Subcutaneous abdominal adipose tissue (tissue), 5 donors: ENCODE data around the gene PRDM5.

Experiments used
- H3K27ac ChIP-seq: one replicate; pipeline ENCODE4 v1.7.0; 2013; ENCODE audit warnings: low read depth, mild to moderate bottlenecking, inconsistent platforms, low read length, moderate library complexity
- H3K27me3 ChIP-seq, 5 donors: one replicate each; pipeline ENCODE4 v1.7.0; 2013; ENCODE audit warnings: low read length in 5 of 5, inconsistent platforms in 1 of 5; ENCODE audit not compliant: control insufficient read depth in 5 of 5, insufficient read depth in 4 of 5
- H3K36me3 ChIP-seq, 5 donors: one replicate each; pipeline ENCODE4 v1.7.0; 2013; ENCODE audit warnings: low read length in 5 of 5; ENCODE audit not compliant: control insufficient read depth in 5 of 5, insufficient read depth in 5 of 5
- H3K4me1 ChIP-seq, 5 donors: one replicate each; pipeline ENCODE4 v1.7.0; 2013; ENCODE audit warnings: low read length in 5 of 5, mild to moderate bottlenecking in 3 of 5, moderate library complexity in 1 of 5; ENCODE audit not compliant: control insufficient read depth in 5 of 5, insufficient read depth in 5 of 5
- H3K4me3 ChIP-seq, 5 donors: one replicate each; pipeline ENCODE4 v1.7.0; 2013; ENCODE audit warnings: low read length in 5 of 5, low read depth in 1 of 5
- H3K9ac ChIP-seq, 5 donors: one replicate each; pipeline ENCODE4 v1.7.0; 2013; ENCODE audit warnings: low read length in 5 of 5, mild to moderate bottlenecking in 4 of 5, moderate library complexity in 3 of 5
- H3K9me3 ChIP-seq, 5 donors: one replicate each; pipeline ENCODE4 v1.7.0; 2013; ENCODE audit warnings: low read length in 5 of 5; ENCODE audit not compliant: control insufficient read depth in 5 of 5
- donor health status: healthy.
- donor health status: healthy.
- donor health status: healthy.
- donor health status: healthy.
- donor health status: healthy.

Gene PRDM5

DNA sequence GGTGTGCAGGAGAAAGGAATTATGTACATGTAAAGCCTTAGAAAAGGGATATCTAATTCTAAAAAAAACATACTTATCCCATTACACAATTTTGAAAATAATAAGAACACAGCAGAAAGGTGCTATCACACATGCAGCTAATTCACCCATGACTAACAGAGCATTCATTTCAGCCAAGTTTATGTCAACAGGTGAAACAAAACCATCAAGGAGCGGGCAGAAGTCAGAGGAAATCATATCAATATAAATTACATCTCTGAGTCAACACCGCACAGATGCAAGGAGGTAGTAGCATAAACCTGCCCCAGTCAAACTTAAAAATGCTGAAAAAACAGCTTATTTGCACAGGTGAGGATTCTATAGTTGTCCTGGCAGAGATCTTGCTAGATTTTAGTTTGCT is 197.9 kb downstream of the PRDM5 start:
- Histone ChIP-seq H3K36me3 (no peaks in the 10 kb centered on the region), H3K9me3 (no peaks in the 10 kb centered on the region), H3K4me1 (peaks cover 0 to 19% (median 3%) of the 10 kb centered on the region in 5 donors), H3K9ac (no peak overlapping the region), H3K27ac (no peak overlapping the region), H3K27me3 (no peaks in the 10 kb centered on the region), H3K4me3 (no peak overlapping the region)

DNA sequence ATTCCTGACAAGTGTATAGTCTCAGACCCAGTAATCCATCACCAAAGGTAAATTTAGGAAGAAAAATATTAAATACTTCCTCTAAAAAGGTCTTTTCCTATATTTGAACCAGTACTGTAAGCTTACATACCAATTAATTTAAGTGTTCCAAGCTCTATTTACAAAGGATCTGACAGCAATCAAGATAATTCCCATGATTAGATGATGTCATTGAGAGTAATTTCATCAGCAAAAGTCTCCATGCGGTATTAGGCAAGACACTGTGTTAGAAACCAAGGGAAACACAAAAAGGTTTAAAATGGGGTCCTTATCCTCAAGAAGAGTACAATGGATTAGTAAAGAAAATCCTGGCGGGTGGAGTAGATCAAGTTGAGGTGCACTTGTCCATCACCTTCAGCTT is 198.5 kb downstream of the PRDM5 start:
- Histone ChIP-seq H3K4me3 (no peak overlapping the region), H3K27me3 (no peaks in the 10 kb centered on the region), H3K9me3 (no peaks in the 10 kb centered on the region)

DNA sequence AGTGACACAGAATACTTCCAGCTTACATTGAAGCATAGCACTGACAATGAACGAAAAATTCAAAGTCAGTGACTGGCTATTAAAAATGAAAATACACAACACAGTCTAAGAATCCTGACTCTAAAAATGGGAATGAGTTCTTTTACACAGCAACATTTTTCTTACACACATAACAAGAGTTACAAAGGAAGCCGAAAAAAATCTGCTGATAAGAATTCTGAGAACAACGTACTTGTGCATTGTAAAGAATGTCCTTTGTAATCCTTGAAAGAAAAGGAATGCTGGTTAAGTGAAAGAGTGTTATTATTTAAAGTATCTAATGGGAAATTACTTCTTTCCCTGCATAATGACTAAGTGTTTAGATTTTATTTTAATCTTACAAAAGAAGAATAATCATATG is 199.4 kb downstream of the PRDM5 start:
- no peaks in the 10 kb centered on the region for H3K9me3 ChIP-seq
- no peak overlapping the region for H3K9ac ChIP-seq
- no peaks in the 10 kb centered on the region for H3K36me3 ChIP-seq
- H3K27ac ChIP-seq: no peak overlapping the region
- H3K4me1 ChIP-seq: peaks cover 0 to 24% (median 3%) of the 10 kb centered on the region in 5 donors
- H3K27me3 ChIP-seq: no peaks in the 10 kb centered on the region
- H3K4me3 ChIP-seq: no peak overlapping the region

More for the DNA sequence above, 198.5 kb downstream of the PRDM5 start:
- Histone ChIP-seq H3K4me1 (peaks cover 0 to 23% (median 3%) of the 10 kb centered on the region in 5 donors), H3K27ac (no peak overlapping the region), H3K36me3 (no peaks in the 10 kb centered on the region), H3K9ac (no peak overlapping the region)

DNA sequence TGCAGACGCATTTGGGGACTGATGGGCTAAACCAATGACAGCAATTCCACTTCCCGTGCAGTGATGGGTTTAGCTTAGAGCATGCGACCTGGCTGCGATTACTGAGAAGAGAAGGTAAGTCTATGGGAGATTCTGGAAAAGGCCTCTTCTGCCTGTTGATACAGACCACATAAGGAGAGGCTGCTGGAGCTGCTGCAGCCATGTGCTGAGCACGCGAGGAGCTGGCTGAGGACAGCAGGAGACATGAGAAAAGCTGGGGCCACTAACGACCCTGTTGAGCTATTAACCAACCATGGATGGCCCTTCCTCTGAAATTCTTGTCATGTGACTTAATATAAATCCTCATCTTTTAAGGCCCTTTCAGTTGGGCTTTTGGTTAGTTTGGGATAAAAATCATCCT is 199.9 kb downstream of the PRDM5 start:
- Histone ChIP-seq H3K27ac (no peak overlapping the region), H3K4me1 (peaks cover 0 to 24% (median 3%) of the 10 kb centered on the region in 5 donors), H3K4me3 (no peak overlapping the region), H3K36me3 (no peaks in the 10 kb centered on the region), H3K27me3 (no peaks in the 10 kb centered on the region), H3K9ac (no peak overlapping the region), H3K9me3 (no peaks in the 10 kb centered on the region)

DNA sequence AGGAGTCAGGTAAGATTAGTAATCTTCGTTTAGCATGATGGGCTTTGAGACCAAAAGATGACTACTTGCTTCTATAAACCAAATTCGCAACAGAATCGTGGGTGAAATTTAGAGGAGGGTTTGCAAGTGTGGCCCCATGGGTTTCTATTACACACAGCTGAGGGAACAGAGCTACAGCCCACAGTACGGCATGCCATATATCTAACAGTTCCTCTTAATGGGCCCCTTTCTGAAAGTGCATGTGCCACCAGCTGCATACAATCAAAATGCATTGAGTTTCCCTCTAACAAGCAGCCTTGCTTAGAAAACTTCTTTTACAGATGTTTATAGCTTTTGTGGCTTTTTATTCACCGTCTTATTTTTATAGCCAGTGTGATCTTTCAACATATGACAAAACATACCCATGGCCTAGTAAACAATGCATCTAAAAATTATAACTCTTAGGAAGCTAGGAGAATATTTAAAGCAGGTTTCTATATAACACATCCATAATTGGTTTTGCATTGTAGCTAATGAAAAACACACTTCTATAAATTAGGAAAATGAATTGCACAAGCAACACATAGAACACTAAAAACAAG is 202.1 kb downstream of the PRDM5 start:
- no peak overlapping the region for H3K9ac ChIP-seq
- H3K27me3 ChIP-seq: no peaks in the 10 kb centered on the region
- H3K9me3 ChIP-seq: no peaks in the 10 kb centered on the region
- H3K27ac ChIP-seq: no peak overlapping the region
- no peak overlapping the region for H3K4me3 ChIP-seq
- peaks cover 0 to 9% (median 3%) of the 10 kb centered on the region in 5 donors for H3K4me1 ChIP-seq
- no peaks in the 10 kb centered on the region for H3K36me3 ChIP-seq

DNA sequence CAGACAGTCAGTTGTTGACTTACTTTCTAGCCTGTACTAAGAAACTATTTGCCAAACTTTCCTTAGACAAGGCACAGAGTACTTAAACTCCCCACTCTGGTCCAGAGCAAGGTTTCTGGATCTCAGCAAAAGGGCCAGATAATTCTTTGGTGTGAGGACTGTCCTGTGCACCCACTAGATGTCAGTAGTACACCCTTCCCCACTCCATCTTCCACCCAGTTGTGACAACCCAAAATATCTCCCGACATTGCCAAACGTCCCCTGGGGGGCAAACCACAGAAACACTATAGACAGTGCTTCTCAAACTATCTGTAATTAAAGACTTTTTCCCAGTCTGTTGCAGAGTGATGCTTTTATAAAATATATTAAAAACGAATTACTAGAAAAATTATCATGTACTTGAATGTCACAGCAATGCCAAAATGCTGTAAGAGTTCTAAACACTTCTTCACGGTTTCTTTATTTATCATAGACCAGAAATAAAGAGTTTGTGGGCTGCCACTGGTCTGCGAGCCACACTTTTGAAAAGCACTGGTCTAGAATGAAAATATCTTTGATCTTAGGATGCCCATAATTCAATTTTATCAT is 203.5 kb downstream of the PRDM5 start:
- Histone ChIP-seq H3K4me3 (no peak overlapping the region), H3K36me3 (no peaks in the 10 kb centered on the region), H3K27ac (no peak overlapping the region), H3K9me3 (no peaks in the 10 kb centered on the region), H3K9ac (no peak overlapping the region), H3K4me1 (peaks cover 0 to 5% (median 0%) of the 10 kb centered on the region in 5 donors), H3K27me3 (no peaks in the 10 kb centered on the region)

DNA sequence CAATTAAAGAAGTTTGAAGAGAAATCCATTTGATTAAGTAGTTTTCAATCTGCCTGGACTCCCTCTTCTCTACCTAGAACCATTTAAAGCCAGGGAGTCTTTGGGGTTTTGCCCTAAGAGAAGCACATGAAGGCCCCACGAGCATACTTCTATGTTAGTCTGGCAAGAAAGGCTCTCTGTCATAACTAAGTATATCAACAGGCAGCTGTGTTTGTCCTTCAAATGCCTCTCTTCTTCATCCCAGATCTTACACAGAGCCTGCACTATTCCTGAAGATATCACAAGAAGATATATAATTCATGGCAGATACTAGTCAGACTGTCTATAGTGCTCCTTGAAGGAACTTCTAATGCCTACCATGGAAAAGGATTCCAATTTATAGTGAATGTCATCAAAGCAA is 206.2 kb downstream of the PRDM5 start:
- Histone ChIP-seq H3K9me3 (no peaks in the 10 kb centered on the region), H3K27me3 (no peaks in the 10 kb centered on the region), H3K4me1 (peaks cover 0 to 5% (median 0%) of the 10 kb centered on the region in 5 donors), H3K27ac (no peak overlapping the region), H3K36me3 (no peaks in the 10 kb centered on the region), H3K4me3 (no peak overlapping the region), H3K9ac (no peak overlapping the region)

DNA sequence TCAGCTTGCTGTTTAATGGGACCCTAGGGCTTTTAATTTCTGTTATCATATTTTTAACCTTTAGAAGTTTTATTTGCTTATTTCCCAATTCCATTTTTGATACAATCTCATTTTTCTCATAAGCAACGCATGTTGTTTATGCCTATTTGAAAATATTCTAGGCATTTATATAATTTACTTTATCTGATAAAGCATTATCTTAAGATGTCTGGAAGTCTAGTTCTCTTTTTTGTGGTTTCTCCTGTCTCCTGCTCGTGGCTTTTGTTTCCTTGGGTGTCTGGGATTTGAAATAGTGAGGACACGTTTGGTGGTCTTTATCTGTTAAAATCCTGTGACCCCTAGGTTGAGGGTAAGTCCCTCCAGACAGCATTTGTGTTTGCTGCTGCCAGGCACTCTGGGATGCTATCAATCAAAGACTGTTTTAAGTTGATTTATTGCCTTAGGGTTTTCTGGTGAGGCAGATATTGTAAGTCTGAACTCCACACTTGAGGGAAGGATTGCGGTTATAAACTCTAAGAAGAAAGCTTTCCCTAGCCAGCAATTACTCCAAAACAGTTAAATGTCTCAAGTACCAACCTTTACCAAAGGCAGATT is 208.0 kb downstream of the PRDM5 start:
- Histone ChIP-seq H3K27ac (no peak overlapping the region), H3K27me3 (no peaks in the 10 kb centered on the region), H3K9me3 (no peaks in the 10 kb centered on the region), H3K9ac (no peak overlapping the region), H3K4me3 (no peak overlapping the region), H3K4me1 (peaks cover 0 to 8% (median 3%) of the 10 kb centered on the region in 5 donors), H3K36me3 (no peaks in the 10 kb centered on the region)

DNA sequence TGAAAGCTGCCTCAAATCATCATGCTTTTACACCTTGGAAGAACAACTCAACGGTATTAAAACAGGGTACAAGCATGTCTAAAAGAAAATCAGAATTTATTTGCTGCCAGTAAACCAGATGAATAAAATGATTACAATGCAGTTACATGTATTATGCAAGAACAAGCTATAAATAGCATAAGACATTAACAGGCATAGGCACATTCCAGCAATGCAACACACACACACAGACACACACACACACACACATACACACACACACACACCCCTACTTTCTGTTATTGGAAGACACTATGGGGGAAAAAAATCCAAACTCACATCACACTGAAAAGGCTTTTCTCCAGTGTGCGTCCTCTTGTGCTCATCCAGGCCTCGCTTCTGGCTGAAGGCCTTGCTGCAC is 212.5 kb downstream of the PRDM5 start:
- Histone ChIP-seq H3K4me1 (peaks cover 0 to 4% (median 0%) of the 10 kb centered on the region in 5 donors), H3K36me3 (no peaks in the 10 kb centered on the region), H3K9ac (no peak overlapping the region), H3K27ac (no peak overlapping the region), H3K4me3 (no peak overlapping the region), H3K27me3 (no peaks in the 10 kb centered on the region), H3K9me3 (no peaks in the 10 kb centered on the region)

DNA sequence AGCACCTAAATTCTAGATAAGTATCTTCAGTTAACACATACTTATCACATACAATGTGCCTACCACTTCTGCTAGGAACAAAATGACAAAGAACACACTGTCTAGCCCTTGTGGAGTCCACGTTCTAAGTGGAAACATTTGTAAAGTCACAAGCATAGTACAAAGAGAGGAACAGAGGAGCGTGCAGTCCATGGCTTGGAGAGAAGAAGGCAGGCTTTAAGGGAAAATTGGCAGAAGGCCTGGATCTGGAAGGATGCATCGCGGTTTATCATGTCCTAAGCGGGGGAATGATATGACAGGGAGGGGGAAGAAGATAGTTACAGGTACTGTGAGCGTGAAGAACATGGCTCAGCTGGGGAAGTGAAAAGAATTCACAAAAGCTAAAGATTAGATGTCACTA is 218.0 kb downstream of the PRDM5 start:
- H3K9me3 ChIP-seq: no peaks in the 10 kb centered on the region
- no peak overlapping the region for H3K4me3 ChIP-seq
- H3K9ac ChIP-seq: no peak overlapping the region
- H3K27ac ChIP-seq: no peak overlapping the region
- H3K4me1 ChIP-seq: no peaks in the 10 kb centered on the region
- no peaks in the 10 kb centered on the region for H3K36me3 ChIP-seq
- no peaks in the 10 kb centered on the region for H3K27me3 ChIP-seq
